Vagina (tissue), 2 donors: ENCODE measurements around the gene SSTR4.

ENCODE experiments used
- CTCF ChIP-seq, 3 experiments: fragments of 450-650 bp in 2 of 3; fragments of 200-600 bp in 1 of 3; sonication (generic) in 1 of 3; IDR thresholded peaks; one replicate each; pipeline ENCODE4 v1.5.1; 2017 to 2019; ENCODE audit warnings: antibody characterized with exemption in 3 of 3, mild to moderate bottlenecking in 2 of 3, moderate library complexity in 2 of 3
- POLR2A ChIP-seq, 2 donors: fragments of 450-650 bp; IDR thresholded peaks; one replicate each; pipeline ENCODE4 v1.6.1; 2017; ENCODE audit warnings: antibody characterized with exemption in 2 of 2, mild to moderate bottlenecking in 2 of 2, moderate library complexity in 2 of 2
- POLR2AphosphoS5 ChIP-seq, 2 donors: sonication (generic); formaldehyde crosslinking; IDR thresholded peaks; one replicate each; pipeline ENCODE4 v1.9.0; 2017; ENCODE audit warnings: antibody characterized with exemption in 2 of 2, mild to moderate bottlenecking in 2 of 2, low read depth in 1 of 2; ENCODE audit not compliant: insufficient read depth in 1 of 2

GRCh38 chr20:23047001-23047737 is 12.1 kb downstream of the SSTR4 start:
- TF ChIP-seq CTCF (IDR thresholded peaks at IDR 0.05) (no peak), POLR2AphosphoS5 (IDR thresholded peaks at IDR 0.05; ENCODE audit: insufficient read depth in 1 of 2, low read depth in 1 of 2) (no peak), POLR2A (IDR thresholded peaks at IDR 0.05) (no peak)
